HCT116 (cell line): ENCODE results near the gene ENTR1. TPM values are rescaled to one million over a fixed set of nuclear protein-coding genes. Genes with fewer than 3 reads are reported as not detected.

Experiments
- ATAC-seq: fragments of 200-7000 bp; cut with Tn5 transposase; 2 replicates; pipeline ENCODE4 v1.9.1; 2020; ENCODE audit warnings: mild to moderate bottlenecking, moderate library complexity
- BruUV-seq: library from RNA; stranded (reverse); fragments of 400-500 nt; replicated peaks from 2 replicates; lab custom pipeline; 2021; lab: Mats Ljungman, UMichigan
- CTCF ChIA-PET: fragments of 300-600 bp; sonication (Branson Sonifier 250); formaldehyde crosslinking; loops from one replicate; lab custom pipeline; 2021; ENCODE audit warnings: antibody characterized with exemption; lab: Charles Lee
- POLR2A ChIA-PET: fragments of 300-600, 350-600 bp; sonication (Branson Sonifier 250); formaldehyde crosslinking; loops from one replicate; lab custom pipeline; 2021; ENCODE audit warnings: antibody characterized with exemption; lab: Charles Lee
- RAD21 ChIA-PET, 2 experiments: fragments of 300-600 bp; sonication (Branson Sonifier 250); formaldehyde crosslinking; loops; one replicate each; lab custom pipeline; 2023; ENCODE audit warnings: low total read pairs in 2 of 2; ENCODE audit not compliant: uncharacterized antibody in 2 of 2, unreplicated experiment in 2 of 2, low non-redundant PET in 1 of 2; lab: Charles Lee
- DNase-seq: peaks from one replicate; pipeline ENCODE4 v3.0.0-alpha.2; 2010; ENCODE audit warnings: low read depth, low spot score
- H2AFZ ChIP-seq: fragments of 200-600 bp; shearing (Covaris generic), sonication (generic); 2 replicates; pipeline ENCODE4 v1.6.1; 2017; ENCODE audit warnings: low read depth, mixed run types, mixed read lengths, antibody characterized with exemption, low read length; ENCODE audit not compliant: poor library complexity, severe bottlenecking
- H3K27ac ChIP-seq: 2 replicates; pipeline ENCODE4 v1.5.1; 2012; ENCODE audit warnings: low read depth, low read length
- H3K27me3 ChIP-seq: fragments of 200-600 bp; sonication (generic); 2 replicates; pipeline ENCODE4 v1.6.1; 2016; ENCODE audit warnings: mixed run types, low read length, mixed read lengths; ENCODE audit not compliant: insufficient read depth
- H3K36me3 ChIP-seq, 2 experiments: fragments of 200-500 bp in 1 of 2; fragments of 200-600 bp in 1 of 2; sonication (Bioruptor generic) in 1 of 2; sonication (generic) in 1 of 2; 2 replicates each; pipeline versions ENCODE4 v1.5.1 to v1.6.1; 2014 to 2016; ENCODE audit warnings: low read length in 2 of 2, inconsistent platforms in 1 of 2, mixed read lengths in 1 of 2, mixed run types in 1 of 2; ENCODE audit not compliant: insufficient read depth in 2 of 2, control insufficient read depth in 1 of 2
- H3K4me1 ChIP-seq, 2 experiments: fragments of 200-600 bp in 1 of 2; sonication (generic) in 1 of 2; 2 replicates each; pipeline versions ENCODE4 v1.5.1 to v1.6.1; 2012 to 2017; ENCODE audit warnings: low read length in 2 of 2, inconsistent platforms in 1 of 2, mild to moderate bottlenecking in 1 of 2, mixed read lengths in 1 of 2, mixed run types in 1 of 2, moderate library complexity in 1 of 2; ENCODE audit not compliant: insufficient read depth in 2 of 2, control insufficient read depth in 1 of 2
- H3K4me2 ChIP-seq: fragments of 200-600 bp; sonication (generic); 2 replicates; pipeline ENCODE4 v1.6.1; 2017; ENCODE audit warnings: mixed run types, low read length, mixed read lengths
- H3K4me3 ChIP-seq, 2 experiments: fragments of 200-600 bp in 1 of 2; sonication (generic) in 1 of 2; replicated peaks in 1 of 2; 2 replicates each; pipeline ENCODE4 v1.5.1; 2011 to 2016; ENCODE audit warnings: low read length in 2 of 2, control low read depth in 1 of 2, low read depth in 1 of 2, mild to moderate bottlenecking in 1 of 2, mixed read lengths in 1 of 2, mixed run types in 1 of 2
- H3K79me2 ChIP-seq: fragments of 200-600 bp; sonication (generic); 2 replicates; pipeline ENCODE4 v1.6.1; 2017; ENCODE audit warnings: mild to moderate bottlenecking, mixed run types, low read length, moderate library complexity, mixed read lengths; ENCODE audit not compliant: insufficient read depth
- H3K9ac ChIP-seq: fragments of 200-600 bp; sonication (generic); 2 replicates; pipeline ENCODE4 v1.6.1; 2016; ENCODE audit warnings: low read length, mixed read lengths
- H3K9me2 ChIP-seq: fragments of 200-600 bp; sonication (generic), shearing (Covaris generic); 2 replicates; pipeline ENCODE4 v1.6.1; 2017; ENCODE audit warnings: mixed run types, mild to moderate bottlenecking, moderate library complexity; ENCODE audit not compliant: insufficient read depth
- H3K9me3 ChIP-seq, 2 experiments: fragments of 200-500 bp in 1 of 2; fragments of 200-600 bp in 1 of 2; sonication (Bioruptor generic) in 1 of 2; sonication (generic) in 1 of 2; 2 replicates each; pipeline ENCODE4 v1.6.1; 2014 to 2017; ENCODE audit warnings: low read length in 2 of 2, mixed read lengths in 2 of 2, inconsistent platforms in 1 of 2, low read depth in 1 of 2, mild to moderate bottlenecking in 1 of 2, mixed run types in 1 of 2, moderate library complexity in 1 of 2; ENCODE audit not compliant: control insufficient read depth in 1 of 2, insufficient read depth in 1 of 2
- H4K20me1 ChIP-seq: fragments of 200-600 bp; sonication (generic), shearing (Covaris generic); 2 replicates; pipeline ENCODE4 v1.6.1; 2017; ENCODE audit warnings: mixed run types, mild to moderate bottlenecking, moderate library complexity; ENCODE audit not compliant: insufficient read depth
- CEBPB ChIP-seq: IDR thresholded peaks from 2 replicates; pipeline ENCODE4 v1.6.1; 2012; ENCODE audit warnings: low read depth
- EGR1 ChIP-seq: IDR thresholded peaks from 2 replicates; pipeline ENCODE4 v1.6.1; 2012; ENCODE audit warnings: low read depth
- ELF1 ChIP-seq: IDR thresholded peaks from 2 replicates; pipeline ENCODE4 v1.6.1; 2012; ENCODE audit warnings: low read depth, borderline replicate concordance
- EZH2 ChIP-seq: fragments of 200-600 bp; sonication (generic); IDR thresholded peaks from 2 replicates; pipeline ENCODE4 v1.6.1; 2017; ENCODE audit warnings: antibody characterized with exemption, mixed run types
- FOSL1 ChIP-seq: IDR thresholded peaks from 2 replicates; pipeline ENCODE4 v1.6.1; 2012; ENCODE audit warnings: low read depth
- POLR2AphosphoS5 ChIP-seq: IDR thresholded peaks from 2 replicates; pipeline ENCODE4 v1.6.1; 2011; ENCODE audit warnings: mild to moderate bottlenecking, low read depth, low read length, moderate library complexity
- RAD21 ChIP-seq: IDR thresholded peaks from 2 replicates; pipeline ENCODE4 v1.6.1; 2012; ENCODE audit warnings: low read depth, mild to moderate bottlenecking
- SP1 ChIP-seq: IDR thresholded peaks from 2 replicates; pipeline ENCODE4 v1.6.1; 2012; ENCODE audit warnings: low read depth
- SRF ChIP-seq: IDR thresholded peaks from 2 replicates; pipeline ENCODE4 v1.6.1; 2012; ENCODE audit warnings: low read depth
- TCF7L2 ChIP-seq: IDR thresholded peaks from 2 replicates; pipeline ENCODE4 v1.7.0; 2011; ENCODE audit warnings: borderline replicate concordance, inconsistent platforms; ENCODE audit not compliant: insufficient read depth, insufficient read length; ENCODE audit errors: extremely low read depth
- YY1 ChIP-seq: IDR thresholded peaks from 2 replicates; pipeline ENCODE4 v1.6.1; 2011; ENCODE audit warnings: low read length, low read depth, moderate library complexity, mild to moderate bottlenecking; ENCODE audit not compliant: insufficient replicate concordance; ENCODE audit errors: extremely low read depth
- ZFX ChIP-seq: fragments of 450-650 bp; IDR thresholded peaks from 2 replicates; pipeline ENCODE4 v1.6.1; 2017
- ZNF274 ChIP-seq: fragments of 200-500 bp; sonication (Bioruptor generic); IDR thresholded peaks from 2 replicates; pipeline ENCODE4 v1.6.1; 2014; ENCODE audit warnings: mild to moderate bottlenecking, low read depth, low read length, inconsistent platforms
- intact Hi-C: fragments of 100-400 bp; cut with micrococcal nuclease; formaldehyde crosslinking; loops from 2 replicates; pipeline ENCODE4 v1.10.0; 2022
- total RNA-seq: library from RNA; stranded (reverse); gene quantifications from one replicate; pipeline ENCODE4 v1.2.1, GENCODE V29; 2021; ENCODE audit not compliant: unreplicated experiment
- TF ChIP-seq, protein P1 (sequence below): IDR thresholded peaks from 2 replicates; pipeline ENCODE4 v1.6.1; 2011; ENCODE audit warnings: mild to moderate bottlenecking, low read length, moderate library complexity; ENCODE audit not compliant: insufficient replicate concordance; ENCODE audit errors: extremely low read depth
- TF ChIP-seq, protein P2 (sequence below): IDR thresholded peaks from 2 replicates; pipeline ENCODE4 v1.6.1; 2012
- TF ChIP-seq, protein P3 (sequence below), 3 experiments: fragments of 200-600 bp in 1 of 3; sonication (generic) in 1 of 3; IDR thresholded peaks in 2 of 3; conservative IDR thresholded peaks in 1 of 3; 2 replicates each; pipeline ENCODE4 v1.5.1; 2012 to 2017; ENCODE audit warnings: low read depth in 2 of 3, low read length in 2 of 3, antibody characterized with exemption in 1 of 3, borderline replicate concordance in 1 of 3, control low read depth in 1 of 3, mild to moderate bottlenecking in 1 of 3, mixed read lengths in 1 of 3, mixed run types in 1 of 3, moderate library complexity in 1 of 3; ENCODE audit not compliant: insufficient read depth in 1 of 3
- TF ChIP-seq, protein P4 (sequence below): IDR thresholded peaks from 2 replicates; pipeline ENCODE4 v1.6.1; 2012

ENTR1 gene
- total RNA-seq, 1 experiment from 2014 or later: 119 TPM

DNA sequence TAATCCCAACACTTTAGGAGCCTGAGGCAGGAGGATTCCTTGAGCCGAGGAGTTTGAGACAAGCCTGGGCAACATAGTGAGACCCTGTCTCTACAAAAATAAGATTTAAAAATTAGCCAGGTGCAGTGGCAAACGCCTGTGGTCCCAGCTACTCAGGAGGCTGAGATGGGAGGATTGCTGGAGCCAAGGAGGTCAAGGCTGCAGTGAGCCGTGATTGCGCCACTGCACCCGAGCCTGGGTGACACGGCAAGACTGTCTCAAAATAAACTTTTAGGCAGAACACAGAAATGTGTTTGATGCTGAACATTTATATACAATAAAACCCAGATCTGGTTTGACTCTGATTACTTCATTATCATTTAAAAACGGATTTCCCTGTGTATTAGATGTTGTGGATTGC lies 4.9 kb downstream of the ENTR1 start:
- Histone ChIP-seq H2AFZ (no peak overlapping the region), H3K79me2 (peaks cover 37% of the 10 kb centered on the region), H3K27me3 (no peaks in the 10 kb centered on the region), H3K27ac (no peak overlapping the region), H3K4me1 (peaks cover 4 to 19% of the 10 kb centered on the region in 2 experiments), H4K20me1 (no peaks in the 10 kb centered on the region), H3K9me2 (no peaks in the 10 kb centered on the region), H3K9ac (no peak overlapping the region), H3K4me3 (no peak overlapping the region), H3K9me3 (no peaks in the 10 kb centered on the region), H3K4me2 (no peak overlapping the region), H3K36me3 (peaks cover 32 to 39% of the 10 kb centered on the region in 2 experiments; a peak in 3 of 4 replicates)
- no peak for ATAC-seq
- ChIA-PET CTCF (no interaction called here), RAD21 (no interaction called here), POLR2A (no interaction called here)
- BruUV-seq: no TSS peak
- TF ChIP-seq, protein P1, sequence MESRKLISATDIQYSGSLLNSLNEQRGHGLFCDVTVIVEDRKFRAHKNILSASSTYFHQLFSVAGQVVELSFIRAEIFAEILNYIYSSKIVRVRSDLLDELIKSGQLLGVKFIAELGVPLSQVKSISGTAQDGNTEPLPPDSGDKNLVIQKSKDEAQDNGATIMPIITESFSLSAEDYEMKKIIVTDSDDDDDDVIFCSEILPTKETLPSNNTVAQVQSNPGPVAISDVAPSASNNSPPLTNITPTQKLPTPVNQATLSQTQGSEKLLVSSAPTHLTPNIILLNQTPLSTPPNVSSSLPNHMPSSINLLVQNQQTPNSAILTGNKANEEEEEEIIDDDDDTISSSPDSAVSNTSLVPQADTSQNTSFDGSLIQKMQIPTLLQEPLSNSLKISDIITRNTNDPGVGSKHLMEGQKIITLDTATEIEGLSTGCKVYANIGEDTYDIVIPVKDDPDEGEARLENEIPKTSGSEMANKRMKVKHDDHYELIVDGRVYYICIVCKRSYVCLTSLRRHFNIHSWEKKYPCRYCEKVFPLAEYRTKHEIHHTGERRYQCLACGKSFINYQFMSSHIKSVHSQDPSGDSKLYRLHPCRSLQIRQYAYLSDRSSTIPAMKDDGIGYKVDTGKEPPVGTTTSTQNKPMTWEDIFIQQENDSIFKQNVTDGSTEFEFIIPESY: no peak
- no peak for TF ChIP-seq EZH2
- no peak for TF ChIP-seq SRF
- TF ChIP-seq, protein P2, sequence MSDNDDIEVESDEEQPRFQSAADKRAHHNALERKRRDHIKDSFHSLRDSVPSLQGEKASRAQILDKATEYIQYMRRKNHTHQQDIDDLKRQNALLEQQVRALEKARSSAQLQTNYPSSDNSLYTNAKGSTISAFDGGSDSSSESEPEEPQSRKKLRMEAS: no peak
- no peak for TF ChIP-seq EGR1
- TF ChIP-seq FOSL1: no peak
- no peak for TF ChIP-seq RAD21
- no peak for TF ChIP-seq ZNF274
- no peak for TF ChIP-seq CEBPB
- TF ChIP-seq POLR2AphosphoS5: no peak
- TF ChIP-seq TCF7L2: no peak
- TF ChIP-seq YY1: no peak
- no peak for TF ChIP-seq ELF1
- TF ChIP-seq, protein P3, sequence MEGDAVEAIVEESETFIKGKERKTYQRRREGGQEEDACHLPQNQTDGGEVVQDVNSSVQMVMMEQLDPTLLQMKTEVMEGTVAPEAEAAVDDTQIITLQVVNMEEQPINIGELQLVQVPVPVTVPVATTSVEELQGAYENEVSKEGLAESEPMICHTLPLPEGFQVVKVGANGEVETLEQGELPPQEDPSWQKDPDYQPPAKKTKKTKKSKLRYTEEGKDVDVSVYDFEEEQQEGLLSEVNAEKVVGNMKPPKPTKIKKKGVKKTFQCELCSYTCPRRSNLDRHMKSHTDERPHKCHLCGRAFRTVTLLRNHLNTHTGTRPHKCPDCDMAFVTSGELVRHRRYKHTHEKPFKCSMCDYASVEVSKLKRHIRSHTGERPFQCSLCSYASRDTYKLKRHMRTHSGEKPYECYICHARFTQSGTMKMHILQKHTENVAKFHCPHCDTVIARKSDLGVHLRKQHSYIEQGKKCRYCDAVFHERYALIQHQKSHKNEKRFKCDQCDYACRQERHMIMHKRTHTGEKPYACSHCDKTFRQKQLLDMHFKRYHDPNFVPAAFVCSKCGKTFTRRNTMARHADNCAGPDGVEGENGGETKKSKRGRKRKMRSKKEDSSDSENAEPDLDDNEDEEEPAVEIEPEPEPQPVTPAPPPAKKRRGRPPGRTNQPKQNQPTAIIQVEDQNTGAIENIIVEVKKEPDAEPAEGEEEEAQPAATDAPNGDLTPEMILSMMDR (IDR thresholded peaks at IDR 0.05 in 2 of 3, conservative IDR thresholded peaks at IDR 0.05 in 1 of 3; ENCODE audit: borderline replicate concordance in 1 of 3, insufficient read depth in 1 of 3, low read depth in 2 of 3, low read length in 2 of 3): no peak
- TF ChIP-seq, protein P4, sequence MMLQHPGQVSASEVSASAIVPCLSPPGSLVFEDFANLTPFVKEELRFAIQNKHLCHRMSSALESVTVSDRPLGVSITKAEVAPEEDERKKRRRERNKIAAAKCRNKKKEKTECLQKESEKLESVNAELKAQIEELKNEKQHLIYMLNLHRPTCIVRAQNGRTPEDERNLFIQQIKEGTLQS: no peak
- TF ChIP-seq SP1: no peak
- no peak for TF ChIP-seq ZFX
- intact Hi-C loops: no loop called here
- DNase-seq: no peak
